DMS 273 treated with DMSO at 0.1 percent for 48 hours (cell line): ENCODE measurements around the gene RNF41.
"Not testable (repeated sequence)": the region's sequence is repeated elsewhere in the genome, so short reads cannot be mapped to it uniquely, and the experiment has no call there.

ENCODE experiments used
- DNase-seq: peaks from one replicate; lab custom pipeline; 2025; lab: John Stamatoyannopoulos, UW

RNF41 gene

DNA sequence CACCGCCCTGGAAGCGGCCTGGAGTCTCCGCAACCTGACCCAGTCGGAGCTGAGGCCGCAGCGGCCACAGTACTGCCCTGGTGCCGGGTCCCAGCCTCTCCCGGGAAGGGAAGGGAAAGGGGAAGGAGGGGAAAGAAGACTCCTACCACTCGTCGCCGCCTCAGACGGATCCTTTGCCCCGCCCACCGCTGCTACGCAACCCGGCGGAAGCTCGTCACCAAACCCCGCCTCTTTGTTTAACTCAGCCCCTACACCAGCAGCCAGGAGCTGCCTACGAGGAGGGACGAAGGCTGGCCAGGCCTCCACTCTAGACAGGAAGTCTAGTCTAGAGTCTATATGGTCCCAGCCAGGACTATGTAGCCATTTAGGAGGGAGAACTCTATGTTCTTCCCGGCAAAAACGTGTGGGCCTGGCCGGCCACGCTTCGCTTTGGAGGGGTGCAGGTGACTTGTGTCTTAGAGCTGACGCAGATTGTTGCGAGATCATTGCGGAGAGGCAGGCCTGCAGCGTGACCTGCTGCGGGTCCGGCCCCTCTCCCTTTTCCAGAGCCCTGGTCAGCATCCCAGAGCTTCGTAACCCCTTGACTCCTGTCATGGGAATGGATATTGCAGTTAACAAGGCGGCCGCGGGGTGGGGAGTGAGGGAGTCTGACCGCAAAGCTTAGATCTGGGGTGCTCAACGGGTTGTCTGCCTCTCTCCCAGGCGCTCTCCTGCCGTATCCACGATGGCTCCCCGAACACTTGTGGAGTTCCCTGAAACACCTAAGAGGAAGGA is at the start of gene RNF41:
RNF41 (minus strand) TSS at position 166 of the 774 bp plus-strand sequence. CDS start 7,875 bp downstream, outside the sequence.
- DNase-seq: peak; percentile 82

GRCh38 chr12:56271031-56271430 is 49.3 kb upstream of the RNF41 start:
- no peak for DNase-seq

- DNase-seq: no peak
Observed at GRCh38 chr12:56267443-56268071, 45.8 kb upstream of the RNF41 start.

- peak; percentile 79 for DNase-seq
Observed at GRCh38 chr12:56266693-56267442, 45.1 kb upstream of the RNF41 start, which contains the start of gene COQ10A. Gene COQ10A (plus strand): TSS chr12:56266942. CDS start chr12:56267119, 177 bp downstream.

DNA sequence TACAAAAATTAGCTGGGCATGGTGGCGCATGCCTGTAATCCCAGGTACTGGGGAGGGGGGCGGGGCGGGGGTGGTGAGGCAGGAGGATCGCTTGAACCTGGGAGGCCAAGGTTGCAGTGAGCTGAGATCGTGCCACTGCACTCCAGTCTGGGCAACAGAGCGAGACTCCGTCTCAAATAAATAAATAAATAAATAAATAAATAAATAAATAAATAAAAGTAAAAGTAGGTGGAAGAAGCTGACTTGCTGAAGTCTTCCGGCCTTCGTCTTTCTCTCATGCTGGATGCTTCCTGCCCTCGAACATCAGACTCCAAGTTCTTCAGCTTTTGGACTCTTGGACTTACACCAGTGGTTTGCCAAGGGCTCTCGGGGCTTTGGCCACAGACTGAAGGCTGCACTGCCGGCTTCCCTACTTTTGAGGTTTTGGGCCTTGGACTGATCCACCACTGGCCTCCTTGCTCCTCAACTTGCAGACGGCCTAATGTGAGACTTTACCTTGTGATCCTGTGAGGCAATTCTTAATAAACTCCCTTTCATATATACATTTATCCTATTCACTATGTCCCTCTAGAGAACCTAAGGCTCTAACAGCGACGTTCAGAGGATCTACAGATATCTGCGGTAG is 44.5 kb upstream of the RNF41 start:
- DNase-seq: not testable (repeated sequence)

GRCh38 chr12:56262955-56263354 is 41.2 kb upstream of the RNF41 start:
- not testable (repeated sequence) for DNase-seq

GRCh38 chr12:56261503-56262232 is 39.9 kb upstream of the RNF41 start:
- DNase-seq: no peak

GRCh38 chr12:56260921-56261320 is 39.2 kb upstream of the RNF41 start:
- DNase-seq: no peak

GRCh38 chr12:56260380-56260779 is 38.7 kb upstream of the RNF41 start:
- no peak for DNase-seq

DNA sequence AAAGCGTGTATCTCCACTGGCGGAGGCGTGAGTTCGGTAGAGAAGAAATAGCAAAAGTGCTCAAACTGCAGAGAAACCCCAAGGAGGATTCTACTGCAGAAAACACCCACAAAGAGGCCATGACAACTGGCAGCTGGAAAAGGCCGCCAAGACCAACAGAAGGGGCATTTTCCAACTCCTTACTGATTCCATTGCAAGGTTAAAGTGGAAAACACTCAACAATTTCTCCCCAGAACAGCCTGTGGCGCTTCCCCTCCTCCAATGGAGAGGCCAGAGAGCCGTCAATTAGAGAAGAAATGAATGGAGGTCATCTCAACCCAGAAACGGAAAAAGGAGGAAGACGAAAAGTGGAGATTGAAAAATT is 37.1 kb upstream of the RNF41 start:
- DNase-seq: no peak

DNA sequence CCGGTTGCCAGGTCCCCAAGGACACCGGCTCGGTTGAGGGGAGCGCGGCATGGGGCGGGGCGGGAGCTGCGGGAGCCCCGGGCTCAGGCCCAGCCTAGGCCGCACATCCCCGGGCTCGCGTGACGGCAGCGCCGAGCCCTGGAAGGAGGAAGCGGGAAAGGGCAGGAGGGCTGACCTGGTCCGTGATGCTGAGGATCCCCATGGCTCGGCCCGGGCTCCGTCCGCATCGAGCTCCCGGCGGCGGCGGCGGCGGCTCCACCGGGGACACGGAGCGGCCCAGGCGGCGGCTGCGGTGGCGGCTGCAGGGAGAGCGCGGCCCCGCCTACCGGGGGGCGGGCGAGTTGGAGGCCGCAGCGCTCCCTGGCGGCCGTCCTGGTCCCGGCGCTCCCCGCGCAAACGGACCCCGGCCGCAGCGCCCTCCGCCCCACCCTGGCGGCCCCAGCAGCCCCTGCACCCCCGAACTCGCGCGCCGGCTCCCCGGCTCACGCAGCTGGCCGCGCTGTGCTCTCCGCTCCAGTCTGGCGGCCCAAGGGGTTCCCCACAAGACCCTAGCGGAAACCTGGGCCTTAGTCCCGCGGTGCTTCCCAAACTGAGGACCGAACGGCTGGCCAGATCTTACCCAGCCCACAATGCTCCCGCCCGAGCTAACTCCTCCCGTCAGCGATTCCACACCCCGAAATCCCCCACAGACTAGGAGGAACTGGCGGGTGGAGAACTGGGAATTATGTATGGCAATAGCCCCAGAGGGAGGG is 36.5 kb upstream of the RNF41 start, which contains the start of gene ANKRD52:
ANKRD52 (minus strand) TSS at position 317 of the 752 bp plus-strand sequence; CDS start at position 202, 115 bp downstream.
- DNase-seq: no peak

GRCh38 chr12:56257491-56258067 is 35.9 kb upstream of the RNF41 start:
- DNase-seq: no peak

GRCh38 chr12:56257071-56257470 is 35.3 kb upstream of the RNF41 start:
- no peak for DNase-seq

DNA sequence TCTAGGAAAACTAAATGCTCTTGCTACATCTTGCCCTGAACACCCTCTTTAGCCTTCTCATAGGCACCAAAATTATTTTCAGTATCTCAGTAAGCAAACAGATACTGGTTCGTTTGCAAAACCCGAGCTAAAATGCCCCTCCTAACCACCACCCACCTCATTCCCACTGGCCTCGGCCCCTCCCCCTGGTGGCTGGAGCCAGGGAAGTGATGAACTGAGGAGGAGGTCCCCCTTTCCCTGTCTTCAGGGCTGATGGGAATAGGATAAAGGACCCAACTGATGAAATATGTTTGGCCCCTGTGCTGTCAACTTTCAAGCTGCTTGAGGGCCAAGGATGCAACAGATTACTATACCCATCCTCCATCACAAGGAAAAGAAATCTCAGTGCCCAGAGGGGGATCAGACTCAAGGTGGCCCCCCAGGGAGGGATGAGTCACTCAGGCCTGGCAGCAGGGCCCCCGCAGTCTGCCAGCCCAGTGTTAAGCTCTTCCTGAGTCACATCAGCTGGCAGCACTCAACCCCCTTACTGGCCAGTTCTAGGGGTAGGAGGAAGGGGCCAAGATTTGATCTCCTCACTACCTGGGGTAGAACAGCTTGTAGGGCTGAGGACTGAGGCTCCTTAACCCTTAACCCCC is 34.7 kb upstream of the RNF41 start:
- no peak for DNase-seq

DNA sequence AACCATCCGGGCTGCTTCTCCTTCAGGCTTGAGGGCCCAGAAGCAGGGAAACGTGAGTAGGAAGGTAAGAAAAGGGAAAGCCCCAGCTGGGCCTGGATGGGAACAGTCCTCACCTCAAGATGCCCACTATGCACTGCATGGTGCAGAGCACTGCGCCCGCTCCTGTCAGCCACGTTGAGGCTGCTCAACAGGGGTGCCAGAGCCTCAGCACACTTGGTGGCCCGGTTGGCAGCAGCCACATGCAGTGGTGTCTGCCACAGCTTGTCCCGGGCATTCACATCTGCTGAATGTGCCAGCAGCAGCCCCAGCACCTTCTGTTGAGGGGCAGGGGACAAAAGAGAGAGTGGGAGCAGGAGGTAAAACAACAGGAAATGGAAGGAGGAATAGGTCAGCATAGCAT is 33.9 kb upstream of the RNF41 start:
- no peak for DNase-seq

DNA sequence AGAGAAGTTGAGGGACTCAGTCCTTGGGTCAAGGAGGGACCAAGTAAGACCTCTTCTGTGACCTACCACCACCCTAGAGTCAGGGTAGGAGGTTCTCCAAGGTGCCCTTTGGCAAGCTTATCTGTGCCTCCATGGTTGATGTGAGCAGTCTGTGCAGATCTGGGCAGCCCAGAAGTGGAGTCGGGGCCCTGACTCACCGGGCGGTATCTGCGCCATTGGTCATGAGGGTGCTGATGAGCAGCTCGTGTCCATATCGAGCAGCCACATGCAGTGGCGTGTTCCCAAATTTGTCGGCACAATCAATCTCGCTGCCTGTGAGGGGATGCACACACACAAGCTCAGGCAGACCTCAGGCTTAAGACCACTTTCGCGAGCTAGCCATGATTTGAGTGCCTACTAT is 31.4 kb upstream of the RNF41 start:
- DNase-seq: no peak

DNA sequence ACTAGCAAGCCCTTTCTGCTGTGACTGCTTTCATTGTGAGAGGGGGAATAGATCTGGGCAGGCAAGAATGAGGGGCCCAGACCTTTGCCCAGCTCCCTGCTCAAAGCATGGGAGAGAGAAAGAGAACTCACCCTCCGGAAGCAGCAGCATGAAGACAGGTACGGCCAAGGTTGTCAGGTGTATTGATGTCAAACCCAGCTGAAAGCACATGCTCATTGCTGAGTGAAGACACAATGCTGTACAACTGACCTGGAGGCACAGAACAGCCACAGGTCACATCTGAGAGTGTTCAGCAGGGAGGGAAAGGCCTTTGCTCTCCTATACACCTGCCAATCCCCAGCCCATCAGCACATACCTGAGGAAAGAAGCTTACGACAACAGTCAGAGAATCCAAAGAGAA is 30.9 kb upstream of the RNF41 start:
- no peak for DNase-seq

GRCh38 chr12:56248711-56249110 is 27.0 kb upstream of the RNF41 start:
- DNase-seq: no peak

DNA sequence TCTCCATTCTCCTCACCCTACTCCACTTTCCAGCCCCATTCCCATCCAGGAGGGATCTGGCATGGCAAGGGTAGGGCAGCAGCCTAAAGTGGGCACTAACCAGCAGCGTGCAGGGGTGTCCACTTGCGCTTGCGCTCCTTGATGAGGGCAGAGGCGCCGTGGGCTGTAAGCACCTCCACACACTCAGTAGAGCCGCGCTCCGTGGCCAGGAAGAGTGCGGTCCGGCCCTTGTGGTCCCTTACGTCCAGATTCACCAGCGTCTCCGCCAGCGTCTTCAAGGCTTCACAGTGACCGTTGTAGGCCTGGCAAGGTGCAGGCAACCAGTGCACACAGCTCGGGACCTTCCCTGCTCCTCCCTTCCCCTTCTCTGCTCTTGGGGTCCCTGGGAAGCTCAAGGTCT is 26.2 kb upstream of the RNF41 start:
- no peak for DNase-seq

- DNase-seq: no peak
Observed at GRCh38 chr12:56244494-56244893, 22.8 kb upstream of the RNF41 start.
